ENCODE data around the gene CCDC102B.
"Not testable (repeated sequence)": the region's sequence is repeated elsewhere in the genome, so short reads cannot be mapped to it uniquely, and the experiment has no call there.

The CCDC102B gene

GRCh38 chr18:68897286-68897685, 99.4 kb downstream of the CCDC102B start:
- DNase-seq (ENCODE audit: low read depth in 1 of 2, low spot score in 1 of 2) = no peak

- no peak for DNase-seq (ENCODE audit: low read depth in 1 of 2, low spot score in 1 of 2)
These were observed 111.7 kb downstream of the CCDC102B start for GRCh38 chr18:68909579-68909978.

GRCh38 chr18:68915061-68915460, 117.2 kb downstream of the CCDC102B start:
- DNase-seq (ENCODE audit: low read depth in 1 of 2, low spot score in 1 of 2) = no peak

- DNase-seq (ENCODE audit: low read depth in 1 of 2, low spot score in 1 of 2) = no peak
These were observed 118.9 kb downstream of the CCDC102B start for GRCh38 chr18:68916734-68917133.

GRCh38 chr18:68918216-68918615, 120.3 kb downstream of the CCDC102B start:
- DNase-seq (ENCODE audit: low read depth in 1 of 2, low spot score in 1 of 2) = no peak

GRCh38 chr18:68919900-68920299, 122.0 kb downstream of the CCDC102B start:
- no peak for DNase-seq (ENCODE audit: low read depth in 1 of 2, low spot score in 1 of 2)

- DNase-seq (ENCODE audit: low read depth in 1 of 2, low spot score in 1 of 2) = no peak
These were observed 124.5 kb downstream of the CCDC102B start for GRCh38 chr18:68922392-68922791.

- DNase-seq (ENCODE audit: low read depth in 1 of 2, low spot score in 1 of 2) = no peak
These were observed 127.4 kb downstream of the CCDC102B start for GRCh38 chr18:68925268-68925667.

GRCh38 chr18:68928762-68929675, 131.1 kb downstream of the CCDC102B start:
- no peak for DNase-seq (ENCODE audit: low read depth in 1 of 2, low spot score in 1 of 2)

GRCh38 chr18:68935686-68936085, 137.8 kb downstream of the CCDC102B start:
- DNase-seq (ENCODE audit: low read depth in 1 of 2, low spot score in 1 of 2) = no peak

GRCh38 chr18:68937029-68937599, 139.2 kb downstream of the CCDC102B start:
- DNase-seq (ENCODE audit: low read depth in 1 of 2, low spot score in 1 of 2) = no peak

- no peak for DNase-seq (ENCODE audit: low read depth in 1 of 2, low spot score in 1 of 2)
These were observed 142.2 kb downstream of the CCDC102B start for GRCh38 chr18:68940039-68940438.

- DNase-seq (ENCODE audit: low read depth in 1 of 2, low spot score in 1 of 2) = no peak
These were observed 142.9 kb downstream of the CCDC102B start for GRCh38 chr18:68940754-68941153.

GRCh38 chr18:68942230-68942629, 144.3 kb downstream of the CCDC102B start:
- DNase-seq (ENCODE audit: low read depth in 1 of 2, low spot score in 1 of 2) = no peak

GRCh38 chr18:68943861-68944260, 146.0 kb downstream of the CCDC102B start:
- not testable (repeated sequence) for DNase-seq (ENCODE audit: low read depth in 1 of 2, low spot score in 1 of 2)

- DNase-seq (ENCODE audit: low read depth in 1 of 2, low spot score in 1 of 2) = no peak
These were observed 146.4 kb downstream of the CCDC102B start for GRCh38 chr18:68944330-68944729.

GRCh38 chr18:68944826-68945225, 146.9 kb downstream of the CCDC102B start:
- no peak for DNase-seq (ENCODE audit: low read depth in 1 of 2, low spot score in 1 of 2)

GRCh38 chr18:68948622-68949021, 150.7 kb downstream of the CCDC102B start:
- no peak for DNase-seq (ENCODE audit: low read depth in 1 of 2, low spot score in 1 of 2)

GRCh38 chr18:68954738-68955137, 156.9 kb downstream of the CCDC102B start:
- DNase-seq (ENCODE audit: low read depth in 1 of 2, low spot score in 1 of 2) = no peak

- no peak for DNase-seq (ENCODE audit: low read depth in 1 of 2, low spot score in 1 of 2)
These were observed 158.8 kb downstream of the CCDC102B start for GRCh38 chr18:68956650-68957049.

- no peak for DNase-seq (ENCODE audit: low read depth in 1 of 2, low spot score in 1 of 2)
These were observed 162.5 kb downstream of the CCDC102B start for GRCh38 chr18:68960355-68960754.

- no peak for DNase-seq (ENCODE audit: low read depth in 1 of 2, low spot score in 1 of 2)
These were observed 164.7 kb downstream of the CCDC102B start for GRCh38 chr18:68962623-68963022.

- no peak for DNase-seq (ENCODE audit: low read depth in 1 of 2, low spot score in 1 of 2)
These were observed 167.9 kb downstream of the CCDC102B start for GRCh38 chr18:68965817-68966216.
